ENCODE results near the gene UBALD1. TPM values are rescaled to one million over a fixed set of nuclear protein-coding genes. Genes with fewer than 3 reads are reported as not detected.
"Not testable (repeated sequence)": the region's sequence is repeated elsewhere in the genome, so short reads cannot be mapped to it uniquely, and the experiment has no call there.

The UBALD1 gene
- total RNA-seq, 1 experiment from 2014 or later: 4.7 TPM

DNA sequence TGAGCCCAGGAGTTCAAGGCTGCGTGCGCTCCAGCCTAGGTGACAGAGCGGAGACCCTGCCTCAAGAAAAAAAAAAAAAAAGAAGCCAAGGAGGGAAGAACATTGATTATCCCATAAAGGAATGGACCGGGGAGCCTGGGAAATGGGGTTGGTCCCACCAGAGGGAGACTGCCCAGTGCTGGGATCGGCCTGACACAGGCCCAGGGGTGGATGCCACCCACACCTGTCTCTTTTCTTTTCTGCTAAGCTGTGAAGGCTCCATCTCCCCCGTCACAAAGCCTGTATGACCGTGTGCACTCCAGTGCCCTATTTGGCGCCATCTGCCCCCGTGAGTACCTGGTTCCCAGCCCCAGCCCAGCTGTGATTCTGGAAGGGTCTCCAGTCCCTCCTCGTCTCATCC is 15.7 kb downstream of the UBALD1 start:
- DNase-seq (ENCODE audit: low read depth): no peak

DNA sequence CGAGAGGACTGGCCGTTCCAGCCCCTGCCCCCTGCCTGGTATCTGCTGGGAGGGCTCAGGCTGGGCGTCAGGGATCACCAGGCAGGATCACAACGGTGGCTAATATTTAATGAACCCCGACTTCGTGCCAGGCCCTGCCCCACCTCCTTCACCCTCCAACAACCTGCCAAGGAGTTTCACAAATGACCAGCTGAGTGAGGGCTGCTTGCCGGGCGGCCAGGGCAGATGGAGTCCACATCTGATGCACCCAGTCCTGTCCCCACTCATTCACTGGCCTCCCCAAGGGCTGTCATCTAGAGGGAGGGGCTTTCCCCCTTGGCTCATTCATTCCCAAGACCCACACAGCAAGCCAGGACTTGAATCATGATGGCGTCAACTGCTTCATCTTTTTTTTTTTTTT is 17.5 kb downstream of the UBALD1 start:
- DNase-seq (ENCODE audit: low read depth): no peak

DNA sequence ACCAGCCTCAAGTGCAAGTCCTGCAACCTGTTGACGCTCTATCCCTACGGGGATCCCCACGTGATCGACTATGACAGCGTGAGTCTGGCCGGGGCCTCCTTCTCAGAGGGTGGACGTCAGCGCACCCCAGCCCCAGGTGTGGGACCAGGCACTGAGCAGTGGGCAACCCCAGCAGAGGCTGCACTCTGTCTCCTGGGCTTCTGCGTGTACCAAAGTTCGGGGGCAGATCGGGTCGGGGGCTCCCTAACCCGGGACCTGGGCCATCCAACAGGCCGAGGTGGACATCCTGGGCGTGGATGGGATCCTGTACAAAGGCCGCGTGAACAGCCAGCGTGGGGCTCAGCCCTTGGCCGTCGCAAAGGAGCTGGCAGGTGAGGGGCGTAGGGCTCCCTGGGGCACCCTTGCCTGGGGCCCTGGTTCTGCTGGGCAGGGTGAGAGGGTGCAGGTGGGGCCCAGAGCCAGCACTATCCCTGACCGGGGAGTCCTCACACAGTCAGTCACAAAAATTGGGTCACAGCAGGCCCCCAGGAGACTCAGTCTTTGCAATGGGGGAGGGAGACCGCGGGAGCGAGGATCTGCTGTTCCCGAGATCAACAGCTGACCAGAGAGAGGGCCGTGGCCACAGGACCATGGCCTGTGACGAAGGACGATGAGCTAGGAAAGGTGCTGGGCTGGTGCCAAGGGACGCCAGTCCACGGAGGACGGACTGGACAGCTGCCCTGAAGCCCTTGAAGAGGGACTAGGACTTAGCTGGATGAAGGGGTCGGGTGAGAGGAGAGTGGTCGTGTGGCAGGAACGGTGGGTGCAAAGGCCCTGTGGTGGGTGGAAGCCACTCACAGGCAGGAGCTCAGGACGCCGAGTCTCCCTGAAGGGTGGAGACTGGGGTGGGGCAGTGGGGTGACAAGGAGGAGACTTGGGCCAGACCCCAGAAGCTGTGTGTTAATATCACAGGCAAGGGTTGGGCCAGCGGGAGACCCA is 20.0 kb downstream of the UBALD1 start:
- DNase-seq (ENCODE audit: low read depth): no peak

GRCh38 chr16:4593086-4593485 is 21.6 kb downstream of the UBALD1 start:
- DNase-seq (ENCODE audit: low read depth): no peak

- no peak for DNase-seq (ENCODE audit: low read depth)
These were observed 22.8 kb downstream of the UBALD1 start for GRCh38 chr16:4591706-4592470.

GRCh38 chr16:4591191-4591590 is 23.5 kb downstream of the UBALD1 start:
- no peak for DNase-seq (ENCODE audit: low read depth)

- DNase-seq (ENCODE audit: low read depth): no peak
These were observed 25.7 kb downstream of the UBALD1 start for GRCh38 chr16:4588961-4589360.

DNA sequence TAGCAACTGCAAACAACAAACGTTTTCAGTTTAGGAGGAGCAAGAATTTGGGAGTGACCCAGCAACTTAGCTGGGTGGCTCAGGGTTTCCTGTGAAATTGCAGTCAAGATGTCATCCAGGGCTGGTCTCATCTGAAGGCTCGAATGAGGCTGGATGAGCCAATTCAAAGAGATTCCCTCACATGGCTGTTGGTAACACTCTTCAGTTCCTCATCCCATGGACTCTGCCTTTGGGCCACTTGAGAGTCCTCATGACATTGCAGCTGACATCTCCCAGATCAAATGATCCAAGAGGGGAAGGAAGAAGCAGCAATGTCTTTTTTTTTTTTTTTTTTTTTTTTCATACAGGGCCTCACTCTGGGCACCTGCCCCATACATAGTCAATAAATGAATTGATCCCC is 26.3 kb downstream of the UBALD1 start:
- no peak for DNase-seq (ENCODE audit: low read depth)

DNA sequence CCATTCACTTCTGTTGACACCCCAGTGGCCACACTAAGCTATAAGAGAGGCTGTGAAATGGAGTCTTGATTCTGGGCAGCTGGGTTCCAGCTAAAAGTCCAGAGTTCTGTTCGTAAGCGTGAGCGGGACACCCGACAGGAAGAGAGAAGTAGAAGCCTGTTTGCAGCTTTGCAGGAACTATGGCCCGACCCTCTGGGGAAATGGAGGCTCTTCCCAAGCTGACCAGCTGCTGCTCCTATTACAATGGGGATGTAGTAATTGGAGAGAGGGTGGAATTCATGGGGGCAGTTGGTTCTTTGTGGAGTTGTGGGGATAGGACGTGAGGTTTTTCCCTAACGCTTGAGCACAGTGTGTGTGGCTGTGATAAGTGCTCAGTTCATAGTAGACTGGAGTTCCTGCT is 28.4 kb downstream of the UBALD1 start:
- DNase-seq (ENCODE audit: low read depth): no peak

GRCh38 chr16:4583906-4584305 is 30.8 kb downstream of the UBALD1 start:
- no peak for DNase-seq (ENCODE audit: low read depth)

DNA sequence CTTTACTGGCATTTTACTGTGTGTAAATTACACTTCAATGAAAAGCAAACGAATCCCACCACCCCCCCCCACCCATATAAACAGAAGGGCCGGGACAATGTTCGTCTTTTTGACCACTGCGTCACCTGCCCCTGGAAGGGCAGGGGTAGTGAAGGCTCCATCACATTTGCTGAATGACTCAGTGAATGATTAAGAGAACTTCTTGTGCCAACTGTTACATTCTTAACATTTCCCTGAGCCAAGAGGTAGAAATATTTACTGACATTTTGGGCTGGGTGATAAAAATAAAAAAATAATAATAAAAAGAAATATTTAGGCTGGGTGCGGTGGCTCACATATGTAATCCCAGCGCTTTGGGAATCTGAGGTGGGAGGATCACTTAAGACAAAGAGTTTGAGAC is 34.4 kb downstream of the UBALD1 start:
- DNase-seq (ENCODE audit: low read depth): no peak

DNA sequence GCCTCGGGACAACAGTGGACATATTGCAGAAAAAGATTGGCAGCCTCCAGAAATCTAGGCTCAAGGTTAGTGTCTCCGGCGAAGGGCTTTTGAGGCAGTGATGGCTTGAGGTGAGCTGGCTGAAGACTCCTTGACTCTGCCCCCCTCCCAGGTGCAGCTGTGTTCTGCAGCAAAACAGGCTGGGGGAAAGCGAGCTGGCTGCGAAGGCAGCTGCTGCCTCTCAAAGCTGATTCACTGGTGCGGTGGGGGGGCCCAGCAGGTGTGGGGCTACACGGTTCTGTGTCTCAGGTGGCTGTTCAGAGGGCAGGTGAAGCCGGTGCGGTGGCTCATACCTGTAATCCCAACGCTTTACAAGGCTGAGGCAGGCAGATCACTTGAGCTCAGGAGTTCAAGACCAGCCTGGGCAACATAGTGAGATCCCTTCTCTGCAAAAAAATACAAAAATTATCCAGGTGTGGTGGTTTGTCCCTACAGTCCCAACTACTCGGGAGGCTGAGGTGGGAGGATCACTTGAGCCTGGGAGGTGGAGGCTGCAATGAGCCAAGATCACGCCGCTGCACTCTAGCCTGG is 35.6 kb downstream of the UBALD1 start:
- no peak for DNase-seq (ENCODE audit: low read depth)

- no peak for DNase-seq (ENCODE audit: low read depth)
These were observed 38.7 kb downstream of the UBALD1 start for GRCh38 chr16:4576008-4576407.

DNA sequence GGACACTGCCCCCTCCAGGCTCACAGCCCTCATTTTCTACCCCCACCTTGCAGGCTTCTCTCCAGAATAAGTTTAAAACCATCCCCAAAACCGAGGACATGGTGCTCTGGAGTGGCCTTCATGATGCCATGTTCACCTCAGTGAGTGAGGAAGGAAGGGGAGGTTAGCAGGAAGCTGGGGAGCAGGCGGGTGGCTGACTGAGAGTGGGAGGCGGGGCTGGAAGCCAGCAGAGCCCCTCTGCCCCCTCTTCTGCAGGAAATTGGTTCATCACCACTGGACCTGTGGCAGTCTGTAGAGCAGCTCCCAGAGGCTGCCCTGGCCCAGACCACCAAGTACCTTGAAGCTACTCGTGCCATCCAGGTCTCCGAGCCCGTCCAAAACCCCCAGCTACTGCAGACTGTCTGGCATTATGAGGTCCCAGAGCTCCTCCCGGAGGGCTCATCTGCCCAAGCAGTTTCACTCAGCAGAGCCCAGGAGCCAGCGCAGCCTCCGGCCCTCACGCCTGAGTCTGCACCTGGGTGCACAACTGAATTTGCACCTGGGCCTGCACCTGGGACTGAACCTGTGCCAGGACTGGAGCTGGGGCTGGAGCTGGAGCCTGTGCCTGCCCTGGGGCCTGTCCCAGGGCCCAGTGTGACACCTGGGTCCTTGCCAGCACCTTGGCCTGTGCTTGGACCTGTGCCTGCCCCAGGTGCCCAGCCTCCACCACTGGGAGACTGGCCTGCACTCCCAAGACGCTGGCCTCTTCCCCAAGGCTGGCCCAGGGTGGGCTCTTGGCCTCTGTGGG is 39.6 kb downstream of the UBALD1 start:
- no peak for DNase-seq (ENCODE audit: low read depth)

DNA sequence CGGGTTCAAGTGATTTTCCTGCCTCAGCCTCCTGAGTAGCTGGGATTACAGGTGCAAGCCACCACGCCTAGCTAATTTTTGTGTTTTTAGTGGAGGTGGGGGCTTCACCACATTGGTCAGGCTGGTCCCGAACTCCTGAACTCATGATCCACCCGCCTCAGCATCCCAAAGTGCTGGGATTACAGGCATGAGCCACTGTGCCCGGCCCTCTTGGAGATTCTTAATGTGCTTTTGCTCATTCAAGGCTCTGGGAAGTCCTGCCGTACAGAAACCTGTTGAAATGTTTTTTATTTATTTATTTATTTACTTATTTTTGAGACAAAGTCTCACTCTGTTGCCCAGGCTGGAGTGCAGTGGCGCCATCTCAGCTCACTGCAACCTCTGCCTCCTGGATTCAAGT is 40.8 kb downstream of the UBALD1 start:
- not testable (repeated sequence) for DNase-seq (ENCODE audit: low read depth)

DNA sequence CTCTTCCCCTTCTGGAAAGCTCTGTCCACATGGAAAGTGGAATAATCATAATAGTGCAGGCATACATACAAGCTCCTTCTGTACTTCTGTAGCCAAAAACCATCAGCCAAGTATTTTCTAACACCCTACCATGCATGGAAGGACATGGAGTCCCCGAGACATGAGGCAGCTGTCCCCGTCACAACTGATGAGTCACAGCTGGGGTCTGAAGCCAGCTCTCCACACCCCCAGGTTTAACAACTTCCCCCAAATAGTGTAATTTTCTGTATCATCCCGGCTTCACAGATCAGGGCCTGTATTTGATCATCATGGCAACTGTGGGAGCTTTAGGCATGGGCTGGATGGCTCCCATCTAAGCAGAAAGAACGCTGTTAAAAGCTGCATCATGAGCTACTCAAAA is 42.0 kb downstream of the UBALD1 start:
- DNase-seq (ENCODE audit: low read depth): no peak

- DNase-seq (ENCODE audit: low read depth): no peak
These were observed 43.9 kb downstream of the UBALD1 start for GRCh38 chr16:4570688-4571321.

- DNase-seq (ENCODE audit: low read depth): no peak
These were observed 44.6 kb downstream of the UBALD1 start for GRCh38 chr16:4570086-4570485.

DNA sequence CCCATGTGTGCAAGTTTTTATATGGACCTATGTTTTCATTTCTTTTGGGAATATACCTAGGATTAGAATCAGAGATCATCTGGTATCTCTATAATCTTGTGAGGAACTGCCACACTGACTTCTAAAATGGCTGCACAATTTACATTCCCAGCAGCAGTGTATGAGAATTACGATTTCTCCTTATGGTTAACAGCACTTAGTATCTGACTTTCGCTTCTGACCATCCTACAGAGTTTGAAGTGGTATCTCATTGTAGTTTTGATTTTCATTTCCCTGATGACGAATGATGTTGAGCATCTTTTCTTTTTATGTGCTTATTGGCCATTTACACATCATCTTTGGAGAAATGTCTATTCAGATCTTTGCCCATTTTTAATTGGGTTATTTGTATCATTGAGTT is 48.5 kb downstream of the UBALD1 start:
- no peak for DNase-seq (ENCODE audit: low read depth)

DNA sequence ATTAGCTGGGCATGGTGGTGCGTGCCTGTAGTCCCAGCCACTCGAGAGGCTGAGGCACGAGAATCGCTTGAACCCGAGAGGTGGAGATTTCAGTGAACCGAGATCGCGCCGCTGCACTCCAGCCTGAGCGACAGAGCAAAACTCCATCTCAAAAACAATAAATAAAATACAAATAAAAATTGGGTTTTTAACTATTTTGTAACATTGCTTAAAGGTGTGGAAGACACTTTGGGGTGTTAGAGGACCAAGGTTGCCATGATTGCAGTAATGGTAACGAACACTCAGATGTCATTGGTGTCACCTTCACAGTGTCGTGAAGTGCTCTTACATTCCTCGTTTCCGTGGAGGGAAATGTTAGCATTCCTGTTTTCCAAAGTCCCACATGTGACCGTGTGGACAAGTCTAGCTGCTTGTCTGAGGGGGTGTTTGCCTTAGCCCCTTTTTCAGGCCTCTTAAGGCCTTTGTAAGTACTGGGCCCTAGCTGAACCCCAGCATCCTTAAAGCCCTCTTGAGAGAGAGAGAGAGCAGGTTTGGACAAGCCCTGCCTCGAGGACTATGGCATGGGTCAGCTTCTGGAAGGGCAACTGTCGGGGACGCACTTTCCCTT is 49.9 kb downstream of the UBALD1 start:
- no peak for DNase-seq (ENCODE audit: low read depth)

DNA sequence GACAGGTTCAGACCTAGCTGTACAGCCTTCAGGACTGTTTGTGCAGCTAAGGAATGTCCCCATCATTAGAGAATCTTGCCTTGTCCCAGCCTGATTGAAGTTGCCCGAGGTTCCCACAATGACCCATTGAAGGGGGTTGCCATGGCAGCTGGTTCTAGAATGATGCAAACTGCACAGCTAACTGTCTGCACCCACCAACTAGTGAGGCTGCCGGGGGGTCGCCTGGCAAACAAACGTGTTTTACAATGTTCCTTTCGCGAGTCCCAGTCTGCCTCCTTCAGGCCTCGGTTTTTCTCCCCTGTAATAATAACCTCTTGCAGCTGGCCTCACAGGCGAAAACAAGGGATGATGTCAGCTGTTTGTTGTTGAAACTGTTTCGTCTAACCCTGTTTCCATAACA is 53.1 kb downstream of the UBALD1 start:
- DNase-seq (ENCODE audit: low read depth): no peak
